Activated B cell treated with CpG ODN at 0.5 μM for 24 hours (primary cell): Measurements from ENCODE around the gene PDCD6IP. TPM values are rescaled to one million over a fixed set of nuclear protein-coding genes. Genes with fewer than 3 reads are reported as not detected.
"Not testable (repeated sequence)": the region's sequence is repeated elsewhere in the genome, so short reads cannot be mapped to it uniquely, and the experiment has no call there.

Experiments used
- ATAC-seq: fragments of 200-7000 bp; cut with Tn5 transposase; one replicate; pipeline ENCODE4 v1.10.0; 2021; ENCODE audit warnings: low read depth, mild to moderate bottlenecking, moderate library complexity
- CTCF ChIA-PET: fragments of 350-600 bp; sonication (Branson Sonifier 250); formaldehyde crosslinking; loops from one replicate; lab custom pipeline; 2021; ENCODE audit warnings: antibody characterized with exemption; lab: Charles Lee
- POLR2A ChIA-PET: fragments of 350-600 bp; sonication (Branson Sonifier 250); formaldehyde crosslinking; loops from one replicate; lab custom pipeline; 2021; ENCODE audit warnings: antibody characterized with exemption; lab: Charles Lee
- DNase-seq: peaks from one replicate; pipeline ENCODE4 v3.0.0; 2022
- H3K27ac Mint-ChIP-seq: one replicate; pipeline ENCODE4 v1.8.0; 2020; ENCODE audit warnings: mixed read lengths
- H3K27me3 Mint-ChIP-seq: one replicate; pipeline ENCODE4 v1.8.0; 2021; ENCODE audit warnings: mixed read lengths
- H3K36me3 Mint-ChIP-seq: one replicate; pipeline ENCODE4 v1.8.0; 2021; ENCODE audit warnings: low read depth, mixed read lengths
- H3K4me1 Mint-ChIP-seq: one replicate; pipeline ENCODE4 v1.8.0; 2021; ENCODE audit warnings: mixed read lengths
- H3K4me3 Mint-ChIP-seq: one replicate; pipeline ENCODE4 v1.8.0; 2020; ENCODE audit warnings: mild to moderate bottlenecking, mixed read lengths
- H3K9me3 Mint-ChIP-seq: one replicate; pipeline ENCODE4 v1.8.0; 2020; ENCODE audit warnings: mixed read lengths
- intact Hi-C: fragments of 100-400 bp; cut with micrococcal nuclease; formaldehyde crosslinking; loops from one replicate; pipeline ENCODE4 v1.15.1; 2024
- total RNA-seq: library from RNA; stranded (reverse); gene quantifications from 2 replicates; pipeline ENCODE4 v1.2.3, GENCODE V29; 2022
- TF ChIP-seq, protein P1 (sequence below): fragments of 200-600 bp; IDR thresholded peaks from one replicate; pipeline ENCODE4 v1.8.0; 2022; ENCODE audit warnings: antibody characterized with exemption, mild to moderate bottlenecking

PDCD6IP gene
- total RNA-seq, 1 donor from 2014 or later = 237 TPM

DNA sequence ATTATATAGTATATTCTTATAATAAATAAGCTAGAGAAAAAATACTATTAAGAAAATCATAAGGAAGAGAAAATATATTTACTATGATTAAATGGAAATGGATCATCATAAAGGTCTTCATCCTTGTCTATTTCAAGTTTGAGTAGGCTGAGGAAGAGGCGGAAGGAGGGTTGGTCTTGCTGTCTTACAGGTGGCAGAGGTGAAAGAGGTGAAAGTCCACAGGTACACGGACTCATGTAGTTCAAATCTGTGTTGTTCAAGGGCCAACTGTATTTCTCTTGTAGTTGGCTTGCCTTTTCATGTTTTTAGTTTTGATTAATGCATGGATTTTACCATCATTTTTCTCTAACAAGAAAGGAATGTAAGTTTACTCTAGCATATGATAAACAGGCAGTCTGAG, 41.7 kb downstream of the PDCD6IP start:
- peaks cover 70% of the 10 kb centered on the region for H3K36me3 Mint-ChIP-seq
- H3K4me1 Mint-ChIP-seq = peaks cover 8% of the 10 kb centered on the region
- TF ChIP-seq, protein P1, sequence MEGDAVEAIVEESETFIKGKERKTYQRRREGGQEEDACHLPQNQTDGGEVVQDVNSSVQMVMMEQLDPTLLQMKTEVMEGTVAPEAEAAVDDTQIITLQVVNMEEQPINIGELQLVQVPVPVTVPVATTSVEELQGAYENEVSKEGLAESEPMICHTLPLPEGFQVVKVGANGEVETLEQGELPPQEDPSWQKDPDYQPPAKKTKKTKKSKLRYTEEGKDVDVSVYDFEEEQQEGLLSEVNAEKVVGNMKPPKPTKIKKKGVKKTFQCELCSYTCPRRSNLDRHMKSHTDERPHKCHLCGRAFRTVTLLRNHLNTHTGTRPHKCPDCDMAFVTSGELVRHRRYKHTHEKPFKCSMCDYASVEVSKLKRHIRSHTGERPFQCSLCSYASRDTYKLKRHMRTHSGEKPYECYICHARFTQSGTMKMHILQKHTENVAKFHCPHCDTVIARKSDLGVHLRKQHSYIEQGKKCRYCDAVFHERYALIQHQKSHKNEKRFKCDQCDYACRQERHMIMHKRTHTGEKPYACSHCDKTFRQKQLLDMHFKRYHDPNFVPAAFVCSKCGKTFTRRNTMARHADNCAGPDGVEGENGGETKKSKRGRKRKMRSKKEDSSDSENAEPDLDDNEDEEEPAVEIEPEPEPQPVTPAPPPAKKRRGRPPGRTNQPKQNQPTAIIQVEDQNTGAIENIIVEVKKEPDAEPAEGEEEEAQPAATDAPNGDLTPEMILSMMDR = no peak
- no peaks in the 10 kb centered on the region for H3K27me3 Mint-ChIP-seq
- intact Hi-C loops = no loop called here
- DNase-seq (no peak), ATAC-seq (no peak)
- H3K9me3 Mint-ChIP-seq = peaks cover 2% of the 10 kb centered on the region
- CTCF ChIA-PET = no interaction called here
- no peak overlapping the region for H3K4me3 Mint-ChIP-seq
- POLR2A ChIA-PET = no interaction called here
- no peak overlapping the region for H3K27ac Mint-ChIP-seq

GRCh38 chr3:33848624-33849347, 50.4 kb downstream of the PDCD6IP start:
- ChIA-PET POLR2A (no interaction called here), CTCF (no interaction called here)
- no peak for DNase-seq
- ATAC-seq = no peak
- H3K4me1 Mint-ChIP-seq = peaks cover 17% of the 10 kb centered on the region
- intact Hi-C loops = no loop called here
- H3K4me3 Mint-ChIP-seq = no peak overlapping the region
- TF ChIP-seq, protein P1 = no peak
- H3K27ac Mint-ChIP-seq = no peak overlapping the region
- H3K27me3 Mint-ChIP-seq = no peaks in the 10 kb centered on the region
- peaks cover 72% of the 10 kb centered on the region for H3K36me3 Mint-ChIP-seq
- no peaks in the 10 kb centered on the region for H3K9me3 Mint-ChIP-seq

- ATAC-seq, DNase-seq, H3K4me3 Mint-ChIP-seq, POLR2A ChIA-PET, intact Hi-C loops, H3K27ac Mint-ChIP-seq, H3K27me3 Mint-ChIP-seq, CTCF ChIA-PET, H3K9me3 Mint-ChIP-seq: not testable (repeated sequence)
- Mint-ChIP-seq H3K4me1 (peaks cover 20% of the 10 kb centered on the region), H3K36me3 (peaks cover 75% of the 10 kb centered on the region)
These were observed 52.2 kb downstream of the PDCD6IP start for GRCh38 chr3:33850599-33850998.

DNA sequence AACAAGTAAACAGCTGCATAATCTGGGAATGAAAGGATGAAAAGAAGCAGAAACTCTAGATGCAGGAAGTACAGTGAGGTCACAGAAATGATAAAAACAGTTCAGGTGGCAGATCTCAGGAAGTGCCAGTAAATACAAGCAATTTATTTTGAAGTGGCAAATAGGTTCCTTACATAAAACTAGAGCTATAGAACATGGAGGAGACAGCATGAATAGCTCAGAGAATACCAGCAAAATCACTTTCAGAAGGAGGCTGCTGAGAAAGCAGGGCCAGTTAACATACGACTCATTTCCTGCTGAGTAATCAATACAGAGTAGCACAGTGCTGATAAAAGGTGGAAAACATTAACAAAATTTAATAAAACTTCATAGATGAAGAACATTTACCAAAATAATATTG, 57.0 kb downstream of the PDCD6IP start:
- CTCF ChIA-PET, H3K27me3 Mint-ChIP-seq, ATAC-seq, H3K9me3 Mint-ChIP-seq, H3K4me3 Mint-ChIP-seq, POLR2A ChIA-PET, DNase-seq, H3K4me1 Mint-ChIP-seq, intact Hi-C loops: not testable (repeated sequence)
- Mint-ChIP-seq H3K36me3 (peaks cover 73% of the 10 kb centered on the region), H3K27ac (peak overlapping the region; percentile 27)

DNA sequence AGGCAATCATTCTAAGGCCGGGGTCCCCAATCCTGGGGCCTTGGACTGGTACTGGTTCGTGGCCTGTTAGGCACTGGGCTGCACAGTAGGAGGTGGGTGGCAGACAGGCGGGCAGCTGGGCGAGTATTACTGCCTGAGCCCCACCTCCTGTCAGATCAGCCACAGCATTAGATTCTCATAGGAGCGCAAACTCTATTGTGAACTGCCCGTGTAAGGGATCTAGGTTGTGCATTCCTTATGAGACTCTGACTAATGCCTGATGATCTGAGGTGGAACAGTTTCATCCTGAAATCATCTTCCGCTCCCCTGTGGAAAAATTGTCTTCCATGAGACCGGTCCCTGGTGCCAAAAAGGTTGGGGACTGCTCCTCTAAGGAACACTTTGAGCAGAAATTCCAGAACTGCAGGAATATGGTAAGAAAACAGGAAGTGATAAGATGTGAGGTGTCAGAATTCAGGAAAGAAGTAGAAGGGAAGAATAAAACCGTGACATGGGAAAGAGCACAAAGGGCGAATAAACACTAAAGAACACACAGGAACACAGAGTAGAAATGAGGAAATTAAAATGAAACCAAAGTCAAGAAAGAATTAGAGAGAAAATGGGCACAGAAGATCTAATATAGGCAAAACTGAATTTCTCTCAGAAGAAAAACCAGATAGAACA, 57.6 kb downstream of the PDCD6IP start:
- TF ChIP-seq, protein P1 = no peak
- intact Hi-C loops = no loop called here
- POLR2A ChIA-PET = no interaction called here
- Mint-ChIP-seq H3K4me3 (no peak overlapping the region), H3K9me3 (no peaks in the 10 kb centered on the region), H3K36me3 (peaks cover 72% of the 10 kb centered on the region), H3K4me1 (peaks cover 3% of the 10 kb centered on the region), H3K27me3 (no peaks in the 10 kb centered on the region), H3K27ac (peak overlapping the region; percentile 27)
- CTCF ChIA-PET = no interaction called here
- DNase-seq (no peak), ATAC-seq (no peak)

DNA sequence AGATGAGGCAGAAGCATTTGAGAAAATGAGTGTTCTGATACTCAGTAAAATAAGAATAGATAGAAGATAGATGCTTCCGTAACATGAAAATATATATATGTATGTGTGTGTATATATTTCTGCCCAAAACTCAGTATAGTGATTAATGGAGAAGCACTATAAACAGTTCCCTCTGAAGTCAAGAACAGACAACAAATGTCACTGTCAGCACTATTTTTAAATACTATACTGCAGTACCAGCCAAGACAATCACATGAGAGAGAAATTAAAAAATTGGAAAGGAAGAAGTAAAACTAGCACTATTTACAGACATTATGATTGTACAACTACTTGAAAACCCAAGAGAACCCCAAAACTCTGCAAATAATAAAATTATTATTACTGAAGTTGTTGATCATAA, 59.3 kb downstream of the PDCD6IP start:
- ATAC-seq, intact Hi-C loops, H3K27me3 Mint-ChIP-seq, H3K9me3 Mint-ChIP-seq, DNase-seq, CTCF ChIA-PET, H3K4me1 Mint-ChIP-seq, H3K4me3 Mint-ChIP-seq, H3K27ac Mint-ChIP-seq: not testable (repeated sequence)
- POLR2A ChIA-PET = interaction anchor here (0.7 kb wide), 1 partner anchor 138 kb away, joined by 3 read pairs; no protein-coding TSS in a partner anchor
- peaks cover 68% of the 10 kb centered on the region for H3K36me3 Mint-ChIP-seq
